Measurements from ENCODE around the gene HSPG2. TPM values are rescaled to one million over a fixed set of nuclear protein-coding genes. Genes with fewer than 3 reads are reported as not detected.
"Not testable (repeated sequence)": the region's sequence is repeated elsewhere in the genome, so short reads cannot be mapped to it uniquely, and the experiment has no call there.

The HSPG2 gene
- total RNA-seq, 1 donor from 2014 or later: 1.7 TPM

DNA sequence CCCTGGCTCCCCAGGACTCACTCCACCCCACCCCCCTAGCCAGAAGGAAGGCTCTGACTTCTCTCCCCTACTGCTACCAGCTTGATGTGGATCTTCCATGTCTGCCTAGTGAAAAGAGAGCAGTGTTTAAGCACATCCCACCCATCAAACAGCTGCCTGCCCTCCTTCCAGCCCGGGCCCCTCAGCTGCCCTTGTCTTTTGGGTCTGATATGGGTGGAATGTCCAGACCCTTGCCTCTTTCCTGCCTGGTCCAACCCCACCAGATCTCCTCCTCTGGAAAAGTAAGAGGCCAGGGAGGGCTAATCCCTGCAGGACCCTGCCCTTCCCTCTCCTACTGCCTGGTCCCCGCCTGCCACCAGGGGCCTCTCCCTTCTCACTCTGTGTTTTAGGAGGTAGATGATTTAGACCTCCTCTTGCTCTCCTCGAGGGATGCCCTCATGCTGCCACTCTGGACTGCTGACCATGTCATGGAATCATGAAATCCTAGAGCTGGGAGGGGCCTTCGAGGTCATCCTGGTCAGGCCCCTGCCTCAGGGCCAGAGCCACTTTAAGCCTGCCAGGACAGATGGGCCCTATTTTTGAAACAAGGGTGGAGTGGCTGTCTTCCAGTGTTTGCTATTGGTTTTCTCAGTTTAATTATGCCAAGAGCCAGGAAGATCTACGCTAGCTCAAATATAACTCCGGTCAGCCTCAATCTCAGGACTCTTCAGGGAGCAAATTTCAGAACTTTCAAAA is 15.8 kb upstream of the HSPG2 start:
- ChIA-PET POLR2A (no interaction called here), CTCF (no interaction called here)
- intact Hi-C loops (cut with micrococcal nuclease): no loop called here
- no peak overlapping the region for H3K4me3 Mint-ChIP-seq
- H3K27ac Mint-ChIP-seq: no peak overlapping the region
- H3K36me3 Mint-ChIP-seq (ENCODE audit: low read depth): no peaks in the 10 kb centered on the region
- H3K4me1 Mint-ChIP-seq: peaks cover 7% of the 10 kb centered on the region
- TF ChIP-seq, protein P1, sequence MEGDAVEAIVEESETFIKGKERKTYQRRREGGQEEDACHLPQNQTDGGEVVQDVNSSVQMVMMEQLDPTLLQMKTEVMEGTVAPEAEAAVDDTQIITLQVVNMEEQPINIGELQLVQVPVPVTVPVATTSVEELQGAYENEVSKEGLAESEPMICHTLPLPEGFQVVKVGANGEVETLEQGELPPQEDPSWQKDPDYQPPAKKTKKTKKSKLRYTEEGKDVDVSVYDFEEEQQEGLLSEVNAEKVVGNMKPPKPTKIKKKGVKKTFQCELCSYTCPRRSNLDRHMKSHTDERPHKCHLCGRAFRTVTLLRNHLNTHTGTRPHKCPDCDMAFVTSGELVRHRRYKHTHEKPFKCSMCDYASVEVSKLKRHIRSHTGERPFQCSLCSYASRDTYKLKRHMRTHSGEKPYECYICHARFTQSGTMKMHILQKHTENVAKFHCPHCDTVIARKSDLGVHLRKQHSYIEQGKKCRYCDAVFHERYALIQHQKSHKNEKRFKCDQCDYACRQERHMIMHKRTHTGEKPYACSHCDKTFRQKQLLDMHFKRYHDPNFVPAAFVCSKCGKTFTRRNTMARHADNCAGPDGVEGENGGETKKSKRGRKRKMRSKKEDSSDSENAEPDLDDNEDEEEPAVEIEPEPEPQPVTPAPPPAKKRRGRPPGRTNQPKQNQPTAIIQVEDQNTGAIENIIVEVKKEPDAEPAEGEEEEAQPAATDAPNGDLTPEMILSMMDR (IDR thresholded peaks at IDR 0.05): no peak
- ATAC-seq (ENCODE audit: low read depth) (no peak), DNase-seq (no peak)
- H3K27me3 Mint-ChIP-seq: peaks cover 5% of the 10 kb centered on the region
- no peaks in the 10 kb centered on the region for H3K9me3 Mint-ChIP-seq

DNA sequence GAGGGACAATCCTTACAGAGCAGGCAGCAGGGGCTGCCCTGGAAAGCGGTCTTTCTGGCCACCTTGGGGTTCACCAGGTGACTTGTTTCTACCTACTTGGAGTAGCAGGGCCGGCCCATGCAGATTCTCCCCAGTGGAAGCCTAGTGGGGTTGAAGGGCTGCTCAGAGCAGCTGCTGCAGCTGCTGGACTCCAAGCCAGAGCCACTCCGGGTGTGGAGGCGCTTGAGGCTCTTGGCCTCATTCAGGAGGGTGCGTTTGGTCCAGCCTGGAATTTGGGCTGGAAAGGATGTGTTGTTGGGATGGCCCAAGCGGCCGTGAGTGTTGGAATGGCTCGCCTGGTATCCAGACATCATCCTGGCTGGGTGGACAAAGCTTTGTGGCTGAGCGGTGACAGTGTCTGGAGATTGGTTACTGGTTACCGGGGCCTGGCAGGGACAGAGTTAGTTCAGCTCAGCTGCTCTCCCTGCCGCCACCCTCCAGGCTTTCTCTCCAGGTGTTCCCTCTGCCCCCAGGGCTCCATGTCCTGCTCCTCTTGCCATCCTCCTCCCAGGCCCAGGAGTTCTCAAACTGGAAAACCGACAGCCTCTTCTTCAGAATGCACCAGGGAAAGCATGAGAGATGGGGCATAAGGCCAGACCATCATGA is 14.2 kb upstream of the HSPG2 start:
- Mint-ChIP-seq H3K4me3 (no peak overlapping the region), H3K4me1 (no peaks in the 10 kb centered on the region), H3K9me3 (no peaks in the 10 kb centered on the region), H3K36me3 (ENCODE audit: low read depth) (no peaks in the 10 kb centered on the region), H3K27me3 (no peaks in the 10 kb centered on the region), H3K27ac (no peak overlapping the region)
- CTCF ChIA-PET: no interaction called here
- TF ChIP-seq, protein P1 (IDR thresholded peaks at IDR 0.05): no peak
- DNase-seq: no peak
- POLR2A ChIA-PET: interaction anchor here (0.5 kb wide), 1 partner anchor 189 kb away, joined by 8 read pairs; no protein-coding TSS in a partner anchor
- intact Hi-C loops (cut with micrococcal nuclease): no loop called here
- ATAC-seq (ENCODE audit: low read depth): no peak

DNA sequence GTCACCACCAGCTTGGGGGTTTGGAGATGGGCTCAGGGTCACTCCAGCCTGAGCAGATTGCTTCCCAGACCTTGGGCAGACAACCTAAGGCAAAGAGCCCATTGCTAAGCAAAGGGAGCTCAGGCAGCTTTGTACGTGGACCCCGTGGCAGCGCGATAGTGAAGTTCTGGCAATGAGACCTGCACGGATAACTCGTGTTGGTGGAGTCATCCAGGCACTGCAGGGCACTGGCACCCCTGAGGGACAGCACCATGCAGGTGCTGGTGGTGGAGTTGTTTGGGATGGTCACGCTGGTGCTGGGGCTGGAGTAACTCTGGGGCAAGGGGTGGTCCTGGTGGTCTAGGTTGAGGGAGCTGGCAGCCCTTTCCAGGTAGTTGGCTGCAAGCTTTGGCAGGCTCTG is 13.6 kb upstream of the HSPG2 start:
- intact Hi-C loops (cut with micrococcal nuclease): no loop called here
- Mint-ChIP-seq H3K4me1 (no peaks in the 10 kb centered on the region), H3K36me3 (ENCODE audit: low read depth) (no peaks in the 10 kb centered on the region), H3K27ac (no peak overlapping the region), H3K27me3 (no peaks in the 10 kb centered on the region), H3K4me3 (no peak overlapping the region), H3K9me3 (no peaks in the 10 kb centered on the region)
- TF ChIP-seq, protein P1 (IDR thresholded peaks at IDR 0.05): no peak
- DNase-seq: no peak
- ChIA-PET CTCF (no interaction called here), POLR2A (no interaction called here)
- ATAC-seq (ENCODE audit: low read depth): no peak

GRCh38 chr1:21946836-21947587 is 9.9 kb upstream of the HSPG2 start:
- intact Hi-C loops (cut with micrococcal nuclease): loop anchor here (10.0 kb wide), 1 partner anchor 82 kb away; no protein-coding TSS in a partner anchor
- no peaks in the 10 kb centered on the region for H3K9me3 Mint-ChIP-seq
- TF ChIP-seq, protein P1 (IDR thresholded peaks at IDR 0.05): no peak
- POLR2A ChIA-PET: no interaction called here
- H3K27me3 Mint-ChIP-seq: no peaks in the 10 kb centered on the region
- no peaks in the 10 kb centered on the region for H3K36me3 Mint-ChIP-seq (ENCODE audit: low read depth)
- H3K4me3 Mint-ChIP-seq: no peak overlapping the region
- CTCF ChIA-PET: no interaction called here
- DNase-seq: no peak
- ATAC-seq (ENCODE audit: low read depth): no peak
- H3K27ac Mint-ChIP-seq: no peak overlapping the region
- no peaks in the 10 kb centered on the region for H3K4me1 Mint-ChIP-seq

- Mint-ChIP-seq H3K9me3 (no peaks in the 10 kb centered on the region), H3K4me3 (no peak overlapping the region), H3K4me1 (no peaks in the 10 kb centered on the region), H3K27ac (no peak overlapping the region), H3K27me3 (peaks cover 4% of the 10 kb centered on the region), H3K36me3 (ENCODE audit: low read depth) (no peaks in the 10 kb centered on the region)
- POLR2A ChIA-PET: no interaction called here
- CTCF ChIA-PET: no interaction called here
- TF ChIP-seq, protein P1 (IDR thresholded peaks at IDR 0.05): no peak
- DNase-seq (no peak), ATAC-seq (ENCODE audit: low read depth) (no peak)
- intact Hi-C loops (cut with micrococcal nuclease): loop anchor here (10.0 kb wide), 1 partner anchor 80 kb away; no protein-coding TSS in a partner anchor
These were observed 7.6 kb upstream of the HSPG2 start for GRCh38 chr1:21944733-21945073.

DNA sequence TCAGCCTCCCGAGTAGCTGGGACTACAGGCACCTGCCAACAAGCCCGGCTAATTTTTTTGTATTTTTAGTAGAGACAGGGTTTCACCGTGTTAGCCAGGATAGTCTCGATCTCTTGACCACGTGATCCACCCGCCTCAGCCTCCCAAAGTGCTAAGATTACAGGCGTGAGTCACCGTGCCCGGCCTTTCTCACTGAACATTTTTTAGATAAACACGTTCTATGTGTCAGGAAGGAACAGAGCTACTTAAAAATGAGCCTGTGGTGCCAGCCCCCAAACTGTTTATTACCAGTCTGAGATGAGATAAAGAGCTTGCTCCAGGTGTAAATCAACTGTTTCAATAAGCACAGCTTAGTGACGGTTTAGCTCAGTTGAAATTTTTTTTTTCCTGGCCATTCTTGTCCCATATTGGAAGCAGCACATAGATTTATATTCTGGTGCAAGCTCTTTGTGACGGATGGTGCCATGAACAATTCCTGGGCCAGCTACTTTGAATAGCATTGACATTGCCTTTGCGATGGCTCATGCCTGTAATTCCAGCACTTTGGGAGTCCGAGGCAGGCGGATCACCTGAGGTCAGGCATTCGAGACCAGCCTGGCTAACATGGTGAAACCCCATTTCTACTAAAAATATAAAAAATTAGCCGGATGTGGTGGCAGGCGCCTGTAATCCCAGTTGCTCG is 6.0 kb upstream of the HSPG2 start:
- DNase-seq; CTCF ChIA-PET; H3K27me3 Mint-ChIP-seq; ATAC-seq (ENCODE audit: low read depth); H3K4me3 Mint-ChIP-seq; H3K36me3 Mint-ChIP-seq (ENCODE audit: low read depth); H3K27ac Mint-ChIP-seq; POLR2A ChIA-PET; H3K9me3 Mint-ChIP-seq; H3K4me1 Mint-ChIP-seq: not testable (repeated sequence)
- intact Hi-C loops (cut with micrococcal nuclease): loop anchor here (10.0 kb wide), 1 partner anchor 78 kb away; no protein-coding TSS in a partner anchor

Data from activated B cell treated with CpG ODN at 0.5 μM for 24 hours (primary cell).